Liver (tissue), 3 donors: ENCODE data around the gene ZNF14.

Experiments
- CTCF ChIP-seq: fragments of 150-350 bp; IDR thresholded peaks from 2 replicates; pipeline ENCODE4 v1.5.1; 2017; ENCODE audit warnings: improper control_type of control experiment, low read depth, low read length; ENCODE audit not compliant: missing input control
- GABPA ChIP-seq, 2 donors: IDR thresholded peaks in 1 of 2; conservative IDR thresholded peaks in 1 of 2; 2 replicates each; pipeline ENCODE4 v1.6.1; 2016; ENCODE audit warnings: antibody characterized with exemption in 2 of 2, mild to moderate bottlenecking in 1 of 2, moderate library complexity in 1 of 2
- MAX ChIP-seq: IDR thresholded peaks from 2 replicates; pipeline ENCODE4 v1.6.1; 2016; ENCODE audit warnings: antibody characterized with exemption
- SP1 ChIP-seq: IDR thresholded peaks from 2 replicates; pipeline ENCODE4 v1.6.1; 2018; ENCODE audit warnings: antibody characterized with exemption, mild to moderate bottlenecking
- donor health status: healthy.
- donor health status: healthy.

- TF ChIP-seq CTCF (no peak), MAX (no peak), SP1 (no peak), GABPA (IDR thresholded peaks at IDR 0.05 in 1 of 2, conservative IDR thresholded peaks at IDR 0.05 in 1 of 2) (no peak)
Measured at GRCh38 chr19:19777692-19778091, 44.8 kb upstream of the ZNF14 start.
